PFSK-1 (cell line): ENCODE measurements around the gene CAB39.

Experiments used
- FOXP2 ChIP-seq: optimal IDR thresholded peaks from 2 replicates; pipeline ENCODE3; 2011; ENCODE audit warnings: borderline replicate concordance, control low read depth, inconsistent platforms; ENCODE audit not compliant: insufficient read depth; ENCODE audit errors: extremely low read length, extremely low read depth
- TAF1 ChIP-seq: IDR thresholded peaks from 2 replicates; pipeline ENCODE4 v1.6.1; 2012; ENCODE audit warnings: low read length, control low read depth, borderline replicate concordance; ENCODE audit not compliant: insufficient read depth
- TF ChIP-seq, protein P1 (sequence below), 2 experiments: IDR thresholded peaks; 2 replicates each; pipeline versions ENCODE4 v1.6.1 to v1.8.0; 2011 to 2012; ENCODE audit warnings: low read depth in 2 of 2, low read length in 2 of 2, control low read depth in 1 of 2, inconsistent platforms in 1 of 2, mild to moderate bottlenecking in 1 of 2, moderate library complexity in 1 of 2; ENCODE audit not compliant: insufficient read depth in 1 of 2

DNA sequence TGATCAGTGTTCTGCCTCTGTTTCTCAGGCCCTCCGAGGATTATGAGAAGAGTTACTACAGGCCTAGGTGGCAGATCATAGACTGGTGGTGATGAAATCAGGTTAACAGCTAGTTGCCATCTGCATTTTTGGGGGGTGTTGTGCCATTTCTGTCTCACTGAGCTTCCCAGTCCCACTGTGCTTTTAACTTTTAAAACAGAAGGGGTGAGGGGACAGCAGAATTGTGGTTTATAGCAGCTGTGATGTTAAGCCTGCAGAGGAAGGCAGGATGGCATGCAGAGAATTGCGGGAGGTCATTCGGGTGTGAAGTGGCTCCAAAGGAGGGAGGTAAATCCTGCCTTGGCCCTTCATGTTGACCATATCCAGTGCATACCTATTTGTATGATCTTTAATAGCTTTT is 5.0 kb downstream of the CAB39 start:
- TF ChIP-seq TAF1 (no peak), FOXP2 (no peak)
- TF ChIP-seq, protein P1, sequence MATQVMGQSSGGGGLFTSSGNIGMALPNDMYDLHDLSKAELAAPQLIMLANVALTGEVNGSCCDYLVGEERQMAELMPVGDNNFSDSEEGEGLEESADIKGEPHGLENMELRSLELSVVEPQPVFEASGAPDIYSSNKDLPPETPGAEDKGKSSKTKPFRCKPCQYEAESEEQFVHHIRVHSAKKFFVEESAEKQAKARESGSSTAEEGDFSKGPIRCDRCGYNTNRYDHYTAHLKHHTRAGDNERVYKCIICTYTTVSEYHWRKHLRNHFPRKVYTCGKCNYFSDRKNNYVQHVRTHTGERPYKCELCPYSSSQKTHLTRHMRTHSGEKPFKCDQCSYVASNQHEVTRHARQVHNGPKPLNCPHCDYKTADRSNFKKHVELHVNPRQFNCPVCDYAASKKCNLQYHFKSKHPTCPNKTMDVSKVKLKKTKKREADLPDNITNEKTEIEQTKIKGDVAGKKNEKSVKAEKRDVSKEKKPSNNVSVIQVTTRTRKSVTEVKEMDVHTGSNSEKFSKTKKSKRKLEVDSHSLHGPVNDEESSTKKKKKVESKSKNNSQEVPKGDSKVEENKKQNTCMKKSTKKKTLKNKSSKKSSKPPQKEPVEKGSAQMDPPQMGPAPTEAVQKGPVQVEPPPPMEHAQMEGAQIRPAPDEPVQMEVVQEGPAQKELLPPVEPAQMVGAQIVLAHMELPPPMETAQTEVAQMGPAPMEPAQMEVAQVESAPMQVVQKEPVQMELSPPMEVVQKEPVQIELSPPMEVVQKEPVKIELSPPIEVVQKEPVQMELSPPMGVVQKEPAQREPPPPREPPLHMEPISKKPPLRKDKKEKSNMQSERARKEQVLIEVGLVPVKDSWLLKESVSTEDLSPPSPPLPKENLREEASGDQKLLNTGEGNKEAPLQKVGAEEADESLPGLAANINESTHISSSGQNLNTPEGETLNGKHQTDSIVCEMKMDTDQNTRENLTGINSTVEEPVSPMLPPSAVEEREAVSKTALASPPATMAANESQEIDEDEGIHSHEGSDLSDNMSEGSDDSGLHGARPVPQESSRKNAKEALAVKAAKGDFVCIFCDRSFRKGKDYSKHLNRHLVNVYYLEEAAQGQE (IDR thresholded peaks at IDR 0.05; ENCODE audit: insufficient read depth in 1 of 2, low read depth in 2 of 2, low read length in 2 of 2), result no peak
